Esophagus muscularis mucosa (tissue), 3 donors: ENCODE data around the gene ISCA1.

Experiments
- POLR2AphosphoS5 ChIP-seq, 2 donors: sonication (generic); formaldehyde crosslinking; IDR thresholded peaks; one replicate each; pipeline ENCODE4 v1.6.1; 2017; ENCODE audit warnings: antibody characterized with exemption in 2 of 2
- TF ChIP-seq, protein P1 (sequence below), 3 experiments: fragments of 200-600 bp in 2 of 3; fragments of 450-650 bp in 1 of 3; sonication (generic) in 2 of 3; IDR thresholded peaks; one replicate each; pipeline ENCODE4 v1.5.1; 2017 to 2019; ENCODE audit warnings: antibody characterized with exemption in 3 of 3, mild to moderate bottlenecking in 2 of 3, moderate library complexity in 1 of 3

DNA sequence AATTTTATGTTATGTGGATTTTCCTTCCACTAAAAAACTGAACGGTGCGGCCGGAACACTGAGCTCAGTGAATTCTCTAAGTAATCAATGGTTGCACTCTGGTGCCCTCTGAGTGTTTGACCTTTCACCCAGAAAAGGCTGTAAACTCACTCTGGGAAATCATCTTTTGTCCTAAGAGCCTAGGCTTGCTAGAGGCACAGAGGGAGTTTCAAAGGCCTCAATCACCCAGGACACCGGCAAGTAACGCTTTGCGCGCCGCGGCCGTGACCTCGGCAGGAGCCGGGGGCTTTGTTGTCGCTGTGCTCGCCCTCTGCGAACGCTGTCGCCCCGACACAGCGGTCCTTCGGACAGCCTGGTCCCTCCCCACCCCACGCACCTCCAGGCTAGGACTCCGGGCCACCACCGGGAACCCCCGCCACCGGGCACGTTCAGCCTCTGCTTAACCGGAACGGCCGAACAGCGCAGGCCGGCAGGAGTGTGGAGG, 703 bp downstream of the ISCA1 start:
- no peak for TF ChIP-seq POLR2AphosphoS5 (IDR thresholded peaks at IDR 0.05)
- TF ChIP-seq, protein P1, sequence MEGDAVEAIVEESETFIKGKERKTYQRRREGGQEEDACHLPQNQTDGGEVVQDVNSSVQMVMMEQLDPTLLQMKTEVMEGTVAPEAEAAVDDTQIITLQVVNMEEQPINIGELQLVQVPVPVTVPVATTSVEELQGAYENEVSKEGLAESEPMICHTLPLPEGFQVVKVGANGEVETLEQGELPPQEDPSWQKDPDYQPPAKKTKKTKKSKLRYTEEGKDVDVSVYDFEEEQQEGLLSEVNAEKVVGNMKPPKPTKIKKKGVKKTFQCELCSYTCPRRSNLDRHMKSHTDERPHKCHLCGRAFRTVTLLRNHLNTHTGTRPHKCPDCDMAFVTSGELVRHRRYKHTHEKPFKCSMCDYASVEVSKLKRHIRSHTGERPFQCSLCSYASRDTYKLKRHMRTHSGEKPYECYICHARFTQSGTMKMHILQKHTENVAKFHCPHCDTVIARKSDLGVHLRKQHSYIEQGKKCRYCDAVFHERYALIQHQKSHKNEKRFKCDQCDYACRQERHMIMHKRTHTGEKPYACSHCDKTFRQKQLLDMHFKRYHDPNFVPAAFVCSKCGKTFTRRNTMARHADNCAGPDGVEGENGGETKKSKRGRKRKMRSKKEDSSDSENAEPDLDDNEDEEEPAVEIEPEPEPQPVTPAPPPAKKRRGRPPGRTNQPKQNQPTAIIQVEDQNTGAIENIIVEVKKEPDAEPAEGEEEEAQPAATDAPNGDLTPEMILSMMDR (IDR thresholded peaks at IDR 0.05): no peak
